Progenitor cell of endocrine pancreas (in vitro differentiated cells): ENCODE data around the gene TMPRSS11A. TPM values are rescaled to one million over a fixed set of nuclear protein-coding genes. Genes with fewer than 3 reads are reported as not detected.

ENCODE experiments used
- DNase-seq: peaks from one replicate; pipeline ENCODE4 v3.0.0; 2021; ENCODE audit warnings: low spot score; ENCODE audit not compliant: unreplicated experiment
- H3K27ac Mint-ChIP-seq: 2 replicates; pipeline ENCODE4 v1.8.0; 2021; ENCODE audit warnings: mild to moderate bottlenecking, moderate library complexity, mixed read lengths
- H3K27me3 Mint-ChIP-seq: 2 replicates; pipeline ENCODE4 v1.8.0; 2021; ENCODE audit warnings: mixed read lengths
- H3K36me3 Mint-ChIP-seq: 2 replicates; pipeline ENCODE4 v1.8.0; 2022; ENCODE audit warnings: mixed read lengths; ENCODE audit not compliant: insufficient read depth
- H3K4me1 Mint-ChIP-seq: 2 replicates; pipeline ENCODE4 v1.8.0; 2021; ENCODE audit warnings: low read depth, mixed read lengths
- H3K4me3 Mint-ChIP-seq: 2 replicates; pipeline ENCODE4 v1.8.0; 2021; ENCODE audit warnings: low read depth, mild to moderate bottlenecking, moderate library complexity, mixed read lengths
- H3K9me3 Mint-ChIP-seq: 2 replicates; pipeline ENCODE4 v1.8.0; 2021; ENCODE audit warnings: low read depth, mixed read lengths
- total RNA-seq: library from RNA; stranded (reverse); gene quantifications from 2 replicates; pipeline ENCODE4 v1.2.1, GENCODE V29; 2021
- TF ChIP-seq, protein P1 (sequence below): fragments of 200-600 bp; sonication (generic); IDR thresholded peaks from one replicate; pipeline ENCODE4 v1.5.0; 2021; ENCODE audit warnings: antibody characterized with exemption, mild to moderate bottlenecking; ENCODE audit not compliant: unreplicated experiment

Gene TMPRSS11A
- total RNA-seq, 1 donor from 2014 or later, result not detected

DNA sequence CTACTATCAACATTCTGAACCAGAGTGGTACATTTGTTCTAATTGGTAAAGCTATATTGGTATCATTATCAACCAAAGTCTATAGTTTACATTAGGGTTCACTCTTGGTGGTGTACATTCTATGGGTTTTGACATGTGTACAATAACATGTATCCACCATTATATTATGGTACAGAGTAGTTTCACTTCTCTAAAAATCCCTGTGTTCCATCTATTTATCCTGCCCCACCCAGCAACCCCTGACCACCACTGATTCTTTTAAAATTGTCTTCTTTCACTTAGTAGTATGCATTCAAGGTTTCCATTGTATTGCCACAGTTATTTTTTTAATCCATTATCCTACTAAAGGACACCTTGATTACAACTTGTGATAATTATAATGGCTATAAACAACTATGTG lies 64.2 kb downstream of the TMPRSS11A start:
- TF ChIP-seq, protein P1, sequence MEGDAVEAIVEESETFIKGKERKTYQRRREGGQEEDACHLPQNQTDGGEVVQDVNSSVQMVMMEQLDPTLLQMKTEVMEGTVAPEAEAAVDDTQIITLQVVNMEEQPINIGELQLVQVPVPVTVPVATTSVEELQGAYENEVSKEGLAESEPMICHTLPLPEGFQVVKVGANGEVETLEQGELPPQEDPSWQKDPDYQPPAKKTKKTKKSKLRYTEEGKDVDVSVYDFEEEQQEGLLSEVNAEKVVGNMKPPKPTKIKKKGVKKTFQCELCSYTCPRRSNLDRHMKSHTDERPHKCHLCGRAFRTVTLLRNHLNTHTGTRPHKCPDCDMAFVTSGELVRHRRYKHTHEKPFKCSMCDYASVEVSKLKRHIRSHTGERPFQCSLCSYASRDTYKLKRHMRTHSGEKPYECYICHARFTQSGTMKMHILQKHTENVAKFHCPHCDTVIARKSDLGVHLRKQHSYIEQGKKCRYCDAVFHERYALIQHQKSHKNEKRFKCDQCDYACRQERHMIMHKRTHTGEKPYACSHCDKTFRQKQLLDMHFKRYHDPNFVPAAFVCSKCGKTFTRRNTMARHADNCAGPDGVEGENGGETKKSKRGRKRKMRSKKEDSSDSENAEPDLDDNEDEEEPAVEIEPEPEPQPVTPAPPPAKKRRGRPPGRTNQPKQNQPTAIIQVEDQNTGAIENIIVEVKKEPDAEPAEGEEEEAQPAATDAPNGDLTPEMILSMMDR, result no peak
- H3K27me3 Mint-ChIP-seq, result no peaks in the 10 kb centered on the region
- H3K9me3 Mint-ChIP-seq, result peaks cover 4% of the 10 kb centered on the region
- H3K4me3 Mint-ChIP-seq, result no peak overlapping the region
- no peak overlapping the region for H3K27ac Mint-ChIP-seq
- H3K36me3 Mint-ChIP-seq, result no peaks in the 10 kb centered on the region
- no peaks in the 10 kb centered on the region for H3K4me1 Mint-ChIP-seq
- DNase-seq, result no peak

- TF ChIP-seq, protein P1, result no peak
- Mint-ChIP-seq H3K4me1 (no peaks in the 10 kb centered on the region), H3K36me3 (no peaks in the 10 kb centered on the region), H3K27ac (no peak overlapping the region), H3K9me3 (no peaks in the 10 kb centered on the region), H3K4me3 (no peak overlapping the region), H3K27me3 (no peaks in the 10 kb centered on the region)
- no peak for DNase-seq
These were observed 65.6 kb downstream of the TMPRSS11A start for GRCh38 chr4:67897686-67898085.

DNA sequence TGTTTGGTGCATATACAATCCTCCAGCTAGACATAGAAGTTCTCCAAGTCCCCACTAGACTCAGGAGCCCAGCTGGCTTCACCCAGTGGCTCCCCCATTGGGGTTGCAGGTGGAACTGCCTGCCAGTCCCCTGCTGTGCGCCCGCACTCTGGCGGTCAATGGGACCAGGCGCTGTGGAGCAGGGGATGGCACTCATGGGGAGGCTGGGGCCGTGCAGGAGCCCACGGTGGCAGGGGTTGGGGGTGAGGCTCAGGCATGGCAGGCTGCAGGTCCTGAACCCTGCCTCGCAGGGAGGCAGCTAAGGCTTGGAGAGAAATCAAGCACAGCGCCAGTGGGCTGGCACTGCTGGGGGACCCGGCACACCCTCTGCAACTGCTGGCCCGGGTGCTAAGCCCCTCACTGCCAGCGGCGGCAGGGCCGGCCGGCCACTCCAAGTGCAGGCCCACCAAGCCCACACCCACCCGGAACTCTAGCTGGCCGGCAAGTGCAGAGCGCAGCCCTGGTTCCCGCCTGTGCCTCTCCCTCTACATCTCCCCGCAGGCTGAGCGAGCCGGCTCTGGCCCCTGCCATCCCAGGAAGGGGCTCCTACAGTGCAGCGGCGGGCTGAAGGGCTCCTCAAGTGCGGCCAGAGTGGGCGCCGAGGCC lies 66.8 kb downstream of the TMPRSS11A start:
- no peaks in the 10 kb centered on the region for H3K9me3 Mint-ChIP-seq
- no peak for DNase-seq

GRCh38 chr4:67894659-67895058 lies 68.6 kb downstream of the TMPRSS11A start:
- Mint-ChIP-seq H3K4me1 (no peaks in the 10 kb centered on the region), H3K9me3 (no peaks in the 10 kb centered on the region), H3K36me3 (no peaks in the 10 kb centered on the region), H3K27ac (no peak overlapping the region), H3K4me3 (no peak overlapping the region), H3K27me3 (no peaks in the 10 kb centered on the region)
- DNase-seq, result no peak
- TF ChIP-seq, protein P1, result no peak

More for the DNA sequence above, 66.8 kb downstream of the TMPRSS11A start:
- Mint-ChIP-seq H3K36me3 (no peaks in the 10 kb centered on the region), H3K4me3 (no peak overlapping the region), H3K4me1 (no peaks in the 10 kb centered on the region), H3K27ac (no peak overlapping the region), H3K27me3 (no peaks in the 10 kb centered on the region)
- TF ChIP-seq, protein P1, result no peak

- no peak for DNase-seq
- H3K27ac Mint-ChIP-seq, result no peak overlapping the region
These were observed 70.4 kb downstream of the TMPRSS11A start for GRCh38 chr4:67892905-67893304.

More at GRCh38 chr4:67892905-67893304, 70.4 kb downstream of the TMPRSS11A start:
- no peaks in the 10 kb centered on the region for H3K4me1 Mint-ChIP-seq
- H3K27me3 Mint-ChIP-seq, result no peaks in the 10 kb centered on the region
- no peaks in the 10 kb centered on the region for H3K36me3 Mint-ChIP-seq
- TF ChIP-seq, protein P1, result peak; percentile 22
- no peak overlapping the region for H3K4me3 Mint-ChIP-seq
- H3K9me3 Mint-ChIP-seq, result no peaks in the 10 kb centered on the region
